Ascending aorta (tissue), 2 donors: ENCODE data around the gene SLAMF8. TPM values are rescaled to one million over a fixed set of nuclear protein-coding genes. Genes with fewer than 3 reads are reported as not detected.
A peak's percentile ranks its signal among the peaks of the same experiment; 100 is the strongest.

Experiments used
- DNase-seq, 2 donors: peaks; one replicate each; pipeline ENCODE4 v3.0.0-alpha.2; 2019; ENCODE audit warnings: low spot score in 2 of 2
- H3K27ac ChIP-seq, 2 donors: fragments of 200-600 bp; sonication (generic); one replicate each; pipeline ENCODE4 v1.5.1; 2016 to 2017; ENCODE audit warnings: mild to moderate bottlenecking in 1 of 2
- H3K27me3 ChIP-seq: fragments of 200-600 bp; sonication (generic); one replicate; pipeline ENCODE4 v1.5.1; 2017
- H3K36me3 ChIP-seq, 2 donors: fragments of 200-600 bp; sonication (generic); one replicate each; pipeline ENCODE4 v1.5.1; 2016
- H3K4me1 ChIP-seq, 2 donors: fragments of 200-600 bp; sonication (generic); one replicate each; pipeline ENCODE4 v1.5.1; 2016 to 2017; ENCODE audit warnings: mild to moderate bottlenecking in 1 of 2
- H3K4me3 ChIP-seq, 2 donors: fragments of 200-600 bp; sonication (generic); one replicate each; pipeline ENCODE4 v1.5.1; 2016 to 2017; ENCODE audit warnings: mild to moderate bottlenecking in 1 of 2
- H3K9me3 ChIP-seq, 2 donors: fragments of 200-600 bp; sonication (generic); one replicate each; pipeline ENCODE4 v1.5.1; 2016
- intact Hi-C: fragments of 100-400 bp; cut with DNase I; formaldehyde crosslinking; loops from one replicate; pipeline ENCODE4 v1.15.1; 2023
- total RNA-seq: library from RNA; depleted of rRNA; stranded (reverse); fragments of >200 nt; gene quantifications from one replicate; pipeline ENCODE4 v1.1.0, GENCODE V29; 2016
- TF ChIP-seq, protein P1 (sequence below), 3 experiments: fragments of 200-600 bp in 2 of 3; fragments of 450-650 bp in 1 of 3; sonication (generic) in 2 of 3; IDR thresholded peaks; one replicate each; pipeline ENCODE4 v1.5.1; 2016 to 2019; ENCODE audit warnings: antibody characterized with exemption in 3 of 3, mild to moderate bottlenecking in 1 of 3, moderate library complexity in 1 of 3

The SLAMF8 gene
- total RNA-seq, 1 donor from 2014 or later: 6.7 TPM

DNA sequence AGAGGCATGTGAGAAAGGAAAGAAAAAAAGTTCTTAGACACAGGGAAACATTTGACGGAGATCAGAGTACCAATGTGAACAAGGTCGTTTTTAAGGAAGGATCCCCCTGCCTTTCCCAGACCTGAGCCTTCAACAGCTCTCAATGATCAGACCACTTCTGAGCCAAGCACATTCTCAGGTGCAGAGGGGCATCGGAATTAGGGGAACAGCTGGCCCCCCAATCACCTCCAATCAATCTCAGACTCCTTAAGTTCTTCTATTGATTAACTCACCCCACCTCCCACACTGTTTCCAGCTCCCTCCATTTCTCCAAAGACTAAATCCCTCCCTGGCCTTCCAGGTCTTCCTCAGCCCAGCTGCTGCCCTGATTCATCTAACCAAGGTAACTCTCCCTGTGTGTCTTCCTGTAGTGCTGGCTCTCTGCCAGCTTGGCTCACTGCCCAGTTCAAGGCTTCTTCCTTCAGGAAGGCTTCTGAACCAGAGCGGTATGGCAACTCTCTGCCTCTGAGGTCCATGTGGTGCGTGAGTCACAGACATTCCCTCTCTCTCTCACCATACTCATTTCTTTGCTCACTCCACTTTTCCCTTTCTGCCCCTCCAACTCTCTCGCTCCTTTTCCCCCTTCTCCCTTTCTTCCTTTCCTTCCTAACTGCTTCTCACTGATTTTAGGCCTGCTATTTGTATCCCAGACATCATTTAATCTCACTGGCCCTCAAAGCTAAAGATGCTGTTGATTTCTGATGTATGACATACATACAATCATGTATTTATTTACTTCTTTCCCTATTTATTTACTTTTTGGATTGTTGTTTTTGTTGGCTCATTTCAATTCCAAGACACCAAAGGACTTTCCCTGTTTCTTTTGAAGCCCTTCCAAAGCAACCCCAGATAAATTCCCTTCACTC, 55.2 kb downstream of the SLAMF8 start:
- DNase-seq: peak in 1 of 2 donors; percentile 76
- Histone ChIP-seq H3K27me3 (no peaks in the 10 kb centered on the region), H3K4me1 (no peaks in the 10 kb centered on the region), H3K27ac (no peak overlapping the region), H3K9me3 (no peaks in the 10 kb centered on the region), H3K36me3 (no peaks in the 10 kb centered on the region), H3K4me3 (no peak overlapping the region)
- TF ChIP-seq, protein P1, sequence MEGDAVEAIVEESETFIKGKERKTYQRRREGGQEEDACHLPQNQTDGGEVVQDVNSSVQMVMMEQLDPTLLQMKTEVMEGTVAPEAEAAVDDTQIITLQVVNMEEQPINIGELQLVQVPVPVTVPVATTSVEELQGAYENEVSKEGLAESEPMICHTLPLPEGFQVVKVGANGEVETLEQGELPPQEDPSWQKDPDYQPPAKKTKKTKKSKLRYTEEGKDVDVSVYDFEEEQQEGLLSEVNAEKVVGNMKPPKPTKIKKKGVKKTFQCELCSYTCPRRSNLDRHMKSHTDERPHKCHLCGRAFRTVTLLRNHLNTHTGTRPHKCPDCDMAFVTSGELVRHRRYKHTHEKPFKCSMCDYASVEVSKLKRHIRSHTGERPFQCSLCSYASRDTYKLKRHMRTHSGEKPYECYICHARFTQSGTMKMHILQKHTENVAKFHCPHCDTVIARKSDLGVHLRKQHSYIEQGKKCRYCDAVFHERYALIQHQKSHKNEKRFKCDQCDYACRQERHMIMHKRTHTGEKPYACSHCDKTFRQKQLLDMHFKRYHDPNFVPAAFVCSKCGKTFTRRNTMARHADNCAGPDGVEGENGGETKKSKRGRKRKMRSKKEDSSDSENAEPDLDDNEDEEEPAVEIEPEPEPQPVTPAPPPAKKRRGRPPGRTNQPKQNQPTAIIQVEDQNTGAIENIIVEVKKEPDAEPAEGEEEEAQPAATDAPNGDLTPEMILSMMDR (IDR thresholded peaks at IDR 0.05): no peak
- intact Hi-C loops: no loop called here

DNA sequence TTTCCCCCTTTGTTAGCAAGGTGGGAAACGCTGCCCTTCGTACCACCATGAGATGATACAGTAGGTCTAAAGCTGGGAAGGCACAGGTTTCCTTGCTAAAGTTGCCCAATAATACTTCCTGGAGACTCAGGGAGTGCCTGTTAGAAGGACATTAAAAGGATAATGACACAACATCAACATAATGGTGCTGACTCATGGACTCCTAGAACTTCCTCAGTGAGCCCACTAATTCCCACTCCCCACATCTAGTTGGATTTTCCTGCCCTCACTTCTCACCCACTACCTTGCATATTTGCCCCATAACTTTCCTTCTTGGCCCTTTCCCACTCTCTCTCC, 55.8 kb downstream of the SLAMF8 start:
- TF ChIP-seq, protein P1 (IDR thresholded peaks at IDR 0.05): no peak
- Histone ChIP-seq H3K27ac (no peak overlapping the region), H3K9me3 (no peaks in the 10 kb centered on the region), H3K27me3 (no peaks in the 10 kb centered on the region), H3K4me3 (no peak overlapping the region), H3K4me1 (no peaks in the 10 kb centered on the region), H3K36me3 (no peaks in the 10 kb centered on the region)
- no peak for DNase-seq
- intact Hi-C loops: no loop called here

DNA sequence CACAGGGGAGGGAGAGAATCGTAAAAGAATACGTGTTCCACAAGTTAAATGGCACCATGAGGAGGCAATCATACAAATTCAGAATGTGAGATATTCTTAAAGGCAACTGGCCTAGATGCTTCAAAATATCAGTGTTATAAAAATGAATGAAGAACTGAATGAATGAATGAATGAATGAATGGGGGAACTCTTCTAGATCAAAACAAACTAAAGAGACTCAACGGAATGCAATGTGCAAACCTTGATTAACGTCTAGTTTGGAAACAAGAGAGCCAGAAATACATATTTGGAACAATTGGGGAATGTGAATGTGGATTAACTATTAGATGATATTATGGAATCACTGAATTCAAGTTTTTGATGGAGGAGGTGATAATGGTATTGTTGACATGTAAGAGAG, 56.5 kb downstream of the SLAMF8 start:
- Histone ChIP-seq H3K36me3 (no peaks in the 10 kb centered on the region), H3K27me3 (no peaks in the 10 kb centered on the region), H3K4me1 (no peaks in the 10 kb centered on the region), H3K27ac (no peak overlapping the region), H3K9me3 (no peaks in the 10 kb centered on the region), H3K4me3 (no peak overlapping the region)
- intact Hi-C loops: no loop called here
- DNase-seq: no peak
- TF ChIP-seq, protein P1 (IDR thresholded peaks at IDR 0.05): no peak

DNA sequence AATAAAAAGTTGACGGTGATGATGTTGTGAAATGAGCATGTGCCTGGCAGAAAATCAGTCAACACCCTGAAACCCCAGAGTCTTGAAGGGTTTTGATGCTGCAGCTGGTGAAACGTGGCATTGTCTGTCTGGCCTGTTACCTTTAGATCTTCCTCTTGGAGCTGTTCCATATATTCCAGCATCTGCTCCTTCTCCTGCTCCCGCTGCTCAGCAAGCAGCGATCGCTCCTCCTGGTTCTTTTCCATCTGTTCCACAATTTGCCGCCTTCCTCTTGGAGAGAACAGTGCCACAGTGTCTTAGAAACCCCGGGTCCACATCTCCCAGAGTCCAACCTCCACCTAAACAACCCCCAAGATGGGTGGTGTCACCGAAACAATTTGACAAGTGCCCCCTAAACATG, 57.6 kb downstream of the SLAMF8 start:
- Histone ChIP-seq H3K27me3 (no peaks in the 10 kb centered on the region), H3K4me1 (peaks cover under 1% of the 10 kb centered on the region in 2 donors), H3K36me3 (no peaks in the 10 kb centered on the region), H3K9me3 (no peaks in the 10 kb centered on the region), H3K4me3 (no peak overlapping the region), H3K27ac (no peak overlapping the region)
- intact Hi-C loops: no loop called here
- no peak for DNase-seq
- TF ChIP-seq, protein P1 (IDR thresholded peaks at IDR 0.05): no peak

Other genes with a start within 250 kb of the SLAMF8 start
- gene APCS, start 239.0 kb upstream of the SLAMF8 start, total RNA-seq: not detected
- gene CRP, start 112.3 kb upstream of the SLAMF8 start, total RNA-seq: 3.8 TPM
- 549 TPM for gene DUSP23, start 45.9 kb upstream of the SLAMF8 start, total RNA-seq
- gene FCRL6, start 24.5 kb upstream of the SLAMF8 start, total RNA-seq: not detected
- not detected for gene VSIG8, start 35.8 kb downstream of the SLAMF8 start, total RNA-seq
- not detected for gene CFAP45, start 73.3 kb downstream of the SLAMF8 start, total RNA-seq
- 363 TPM for gene TAGLN2, start 98.6 kb downstream of the SLAMF8 start, total RNA-seq
- gene IGSF9, start 118.7 kb downstream of the SLAMF8 start, total RNA-seq: 0.11 TPM
- gene SLAMF9, start 127.4 kb downstream of the SLAMF8 start, total RNA-seq: not detected
- 6.1 TPM for gene PIGM, start 205.1 kb downstream of the SLAMF8 start, total RNA-seq
- not detected for gene KCNJ10, start 243.3 kb downstream of the SLAMF8 start, total RNA-seq